Fibroblast of mammary gland (primary cell): ENCODE results near the gene ZNF789.

Source experiments
- DNase-seq: peaks from one replicate; pipeline ENCODE4 v3.0.0-alpha.2; 2010; ENCODE audit warnings: low read depth
- H3K4me3 ChIP-seq: 2 replicates; pipeline ENCODE4 v1.5.1; 2011; ENCODE audit warnings: low read depth, mild to moderate bottlenecking, low read length, moderate library complexity; ENCODE audit not compliant: control insufficient read depth
- CTCF ChIP-seq: conservative IDR thresholded peaks from 2 replicates; pipeline ENCODE4 v1.5.1; 2011; ENCODE audit warnings: low read depth, low read length, inconsistent platforms; ENCODE audit not compliant: control insufficient read depth, insufficient read depth

ZNF789 gene

GRCh38 chr7:99469381-99470065 is 3.2 kb upstream of the ZNF789 start:
- TF ChIP-seq CTCF: no peak
- H3K4me3 ChIP-seq: no peak overlapping the region
- peak; percentile 54 for DNase-seq

- peak overlapping the region; percentile 90 for H3K4me3 ChIP-seq
- peak; percentile 82 for DNase-seq
- TF ChIP-seq CTCF: no peak
Observed at GRCh38 chr7:99473315-99473596, 566 bp downstream of the ZNF789 start.

GRCh38 chr7:99476107-99476506 is 3.4 kb downstream of the ZNF789 start:
- no peak overlapping the region for H3K4me3 ChIP-seq
- no peak for TF ChIP-seq CTCF

GRCh38 chr7:99478464-99479440 is 6.1 kb downstream of the ZNF789 start:
- TF ChIP-seq CTCF: no peak
- no peak for DNase-seq
- no peak overlapping the region for H3K4me3 ChIP-seq

More at GRCh38 chr7:99476107-99476506, 3.4 kb downstream of the ZNF789 start:
- no peak for DNase-seq

GRCh38 chr7:99485094-99485493 is 12.4 kb downstream of the ZNF789 start:
- no peak for TF ChIP-seq CTCF
- no peak for DNase-seq
- H3K4me3 ChIP-seq: no peak overlapping the region

- DNase-seq: no peak
- H3K4me3 ChIP-seq: no peak overlapping the region
- TF ChIP-seq CTCF: no peak
Observed at GRCh38 chr7:99489235-99489634, 16.5 kb downstream of the ZNF789 start.
